Measurements from ENCODE around the gene ARSG. TPM values are rescaled to one million over a fixed set of nuclear protein-coding genes. Genes with fewer than 3 reads are reported as not detected.

Gene ARSG
- total and polyA plus RNA-seq, 2 donors (not counting 1 experiment from before 2014, with no cell fraction given) = 5.5 to 18.4 TPM

- 66% methylated on average over 12 of the region's 14 CpGs for WGBS (ENCODE audit: insufficient coverage)
- ATAC-seq (ENCODE audit: low read depth) (peak; percentile 71), DNase-seq (peak; percentile 53)
- Mint-ChIP-seq H3K27me3 (no peaks in the 10 kb centered on the region), H3K4me3 (peak overlapping the region; percentile 82), H3K27ac (peak overlapping the region; percentile 94), H3K9me3 (ENCODE audit: insufficient read depth) (no peaks in the 10 kb centered on the region), H3K4me1 (peaks cover 54% of the 10 kb centered on the region)
- no peaks in the 10 kb centered on the region for H3K79me2 ChIP-seq (ENCODE audit: control insufficient read depth, insufficient read depth, low read length)
- H3K9ac ChIP-seq (ENCODE audit: low read length) = peak overlapping the region; percentile 41
- CTCF ChIA-PET = interaction anchor here (0.6 to 7.6 kb wide), 18 partner anchors 18 to 409 kb away, joined by 3 to 66 read pairs (median 5); partner anchors contain the start of genes ARSG and WIPI1
- H3K27me3 ChIP-seq (replicated peaks in 1 of 4; ENCODE audit: control extremely low read depth in 1 of 4, control insufficient read depth in 3 of 4, insufficient read depth in 4 of 4, low read length in 3 of 4) = no peaks in the 10 kb centered on the region
- H2AFZ ChIP-seq (ENCODE audit: insufficient read depth, low read depth, low read length, poor library complexity, severe bottlenecking) = peak overlapping the region; percentile 65
- H3K27ac ChIP-seq (ENCODE audit: low read length in 2 of 2) = peak overlapping the region; percentile 44 to 46
- POLR2A ChIA-PET = interaction anchor here (0.6 to 2.9 kb wide), 5 partner anchors 20 to 443 kb away, joined by 3 to 16 read pairs (median 5); partner anchors contain the start of gene WIPI1
- peaks cover 0 to 3% of the 10 kb centered on the region in 2 experiments for H3K36me3 ChIP-seq (replicated peaks in 1 of 2; ENCODE audit: control extremely low read depth in 1 of 2, control insufficient read depth in 1 of 2, extremely low read depth in 1 of 2, insufficient read depth in 2 of 2, low read length in 1 of 2)
- H4K20me1 ChIP-seq (ENCODE audit: control insufficient read depth, insufficient read depth, low read length, poor library complexity, severe bottlenecking) = no peaks in the 10 kb centered on the region
- no peaks in the 10 kb centered on the region for H3K9me3 ChIP-seq (ENCODE audit: control extremely low read depth in 1 of 3, control insufficient read depth in 2 of 3, insufficient read depth in 1 of 3, low read length in 2 of 3)
- H3K4me2 ChIP-seq (replicated peaks; ENCODE audit: low read depth, low read length, poor library complexity, severe bottlenecking) = peak overlapping the region; percentile 59
- intact Hi-C loops (cut with micrococcal nuclease) = loop anchor here (2.0 to 10.0 kb wide), 3 partner anchors 19 to 143 kb away; partner anchors contain the start of genes ARSG, SLC16A6 and WIPI1
- H3K4me1 ChIP-seq (ENCODE audit: control insufficient read depth in 2 of 2, insufficient read depth in 2 of 2, low read length in 2 of 2) = peaks cover 43 to 47% of the 10 kb centered on the region in 2 donors
- TF ChIP-seq EZH2 (IDR thresholded peaks at IDR 0.05; ENCODE audit: borderline replicate concordance, insufficient read depth, low read depth, low read length, poor library complexity, severe bottlenecking) (no peak), CTCF (IDR thresholded peaks at IDR 0.05) (no peak)
- peak overlapping the region in 2 of 5 experiments; percentile 12 to 36 for H3K4me3 ChIP-seq (ENCODE audit: control extremely low read depth in 1 of 5, extremely low read depth in 1 of 5, insufficient read depth in 1 of 5, low read depth in 2 of 5, low read length in 4 of 5)
Observed at GRCh38 chr17:68437979-68438822, 146.9 kb downstream of the ARSG start.

Data from B cell (primary cell).